OCI-LY1 (cell line): ENCODE data around the gene BPIFA2.

ENCODE experiments used
- EZH2 ChIP-seq: fragments of 200-600 bp; sonication (generic), shearing (Covaris generic); IDR thresholded peaks from 2 replicates; pipeline ENCODE4 v1.8.0; 2017; ENCODE audit warnings: borderline replicate concordance, mixed run types, mild to moderate bottlenecking, antibody characterized with exemption, low read length, moderate library complexity, mixed read lengths
- TF ChIP-seq, protein P1 (sequence below): fragments of 200-600 bp; sonication (generic), shearing (Covaris generic); IDR thresholded peaks from 2 replicates; pipeline ENCODE4 v1.5.1; 2017; ENCODE audit warnings: mild to moderate bottlenecking, antibody characterized with exemption, low read length, moderate library complexity, mixed read lengths

GRCh38 chr20:33224399-33224798 lies 56.4 kb downstream of the BPIFA2 start:
- TF ChIP-seq, protein P1, sequence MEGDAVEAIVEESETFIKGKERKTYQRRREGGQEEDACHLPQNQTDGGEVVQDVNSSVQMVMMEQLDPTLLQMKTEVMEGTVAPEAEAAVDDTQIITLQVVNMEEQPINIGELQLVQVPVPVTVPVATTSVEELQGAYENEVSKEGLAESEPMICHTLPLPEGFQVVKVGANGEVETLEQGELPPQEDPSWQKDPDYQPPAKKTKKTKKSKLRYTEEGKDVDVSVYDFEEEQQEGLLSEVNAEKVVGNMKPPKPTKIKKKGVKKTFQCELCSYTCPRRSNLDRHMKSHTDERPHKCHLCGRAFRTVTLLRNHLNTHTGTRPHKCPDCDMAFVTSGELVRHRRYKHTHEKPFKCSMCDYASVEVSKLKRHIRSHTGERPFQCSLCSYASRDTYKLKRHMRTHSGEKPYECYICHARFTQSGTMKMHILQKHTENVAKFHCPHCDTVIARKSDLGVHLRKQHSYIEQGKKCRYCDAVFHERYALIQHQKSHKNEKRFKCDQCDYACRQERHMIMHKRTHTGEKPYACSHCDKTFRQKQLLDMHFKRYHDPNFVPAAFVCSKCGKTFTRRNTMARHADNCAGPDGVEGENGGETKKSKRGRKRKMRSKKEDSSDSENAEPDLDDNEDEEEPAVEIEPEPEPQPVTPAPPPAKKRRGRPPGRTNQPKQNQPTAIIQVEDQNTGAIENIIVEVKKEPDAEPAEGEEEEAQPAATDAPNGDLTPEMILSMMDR = no peak
- no peak for TF ChIP-seq EZH2
